Spinal cord (tissue), 10 donors: ENCODE data around the gene LRRC8C. TPM values are rescaled to one million over a fixed set of nuclear protein-coding genes. Genes with fewer than 3 reads are reported as not detected.

Source experiments
- DNase-seq, 6 donors: peaks; one replicate each; pipeline versions ENCODE4 v3.0.0 to v3.0.0-alpha.2; 2013 to 2015; ENCODE audit warnings: low spot score in 6 of 6, low read depth in 4 of 6
- H3K27ac ChIP-seq: one replicate; pipeline ENCODE4 v1.5.1; 2013; ENCODE audit warnings: low read depth, low read length, control low read depth
- H3K27me3 ChIP-seq: one replicate; pipeline ENCODE4 v1.6.1; 2013; ENCODE audit warnings: low read length; ENCODE audit not compliant: control insufficient read depth, insufficient read depth
- H3K36me3 ChIP-seq: one replicate; pipeline ENCODE4 v1.6.1; 2013; ENCODE audit warnings: low read length; ENCODE audit not compliant: control insufficient read depth, insufficient read depth
- H3K4me1 ChIP-seq: one replicate; pipeline ENCODE4 v1.6.1; 2013; ENCODE audit warnings: low read length; ENCODE audit not compliant: control insufficient read depth, insufficient read depth
- H3K4me3 ChIP-seq: one replicate; pipeline ENCODE4 v1.5.1; 2013; ENCODE audit warnings: low read depth, low read length, control low read depth
- H3K9me3 ChIP-seq: one replicate; pipeline ENCODE4 v1.6.1; 2013; ENCODE audit warnings: low read length; ENCODE audit not compliant: control insufficient read depth, insufficient read depth
- WGBS: methylation state at CpG from one replicate; pipeline ENCODE4 v1.1.5; 2013; ENCODE audit warnings: missing lambda C conversion rate; ENCODE audit not compliant: insufficient coverage; 5-methylcytosine and 5-hydroxymethylcytosine counted together
- polyA plus RNA-seq, 2 donors: library from polyadenylated mRNA; unstranded; fragments of 120-200 nt; gene quantifications; one replicate each; pipeline ENCODE4 v1.2.1, GENCODE V29; 2013; ENCODE audit not compliant: insufficient read length in 2 of 2
- total RNA-seq, 2 donors: library from RNA; depleted of rRNA in 1 of 2; stranded (reverse); fragments of 120-200 nt in 1 of 2; fragments of >200 nt in 1 of 2; gene quantifications; one replicate each; pipeline versions ENCODE4 v1.2.3 to v1.2.4, GENCODE V29; 2013 to 2014
- donor health status: healthy.

LRRC8C gene
- total and polyA plus RNA-seq, 4 donors, result 10.5 to 19.7 (median 17.1) TPM

DNA sequence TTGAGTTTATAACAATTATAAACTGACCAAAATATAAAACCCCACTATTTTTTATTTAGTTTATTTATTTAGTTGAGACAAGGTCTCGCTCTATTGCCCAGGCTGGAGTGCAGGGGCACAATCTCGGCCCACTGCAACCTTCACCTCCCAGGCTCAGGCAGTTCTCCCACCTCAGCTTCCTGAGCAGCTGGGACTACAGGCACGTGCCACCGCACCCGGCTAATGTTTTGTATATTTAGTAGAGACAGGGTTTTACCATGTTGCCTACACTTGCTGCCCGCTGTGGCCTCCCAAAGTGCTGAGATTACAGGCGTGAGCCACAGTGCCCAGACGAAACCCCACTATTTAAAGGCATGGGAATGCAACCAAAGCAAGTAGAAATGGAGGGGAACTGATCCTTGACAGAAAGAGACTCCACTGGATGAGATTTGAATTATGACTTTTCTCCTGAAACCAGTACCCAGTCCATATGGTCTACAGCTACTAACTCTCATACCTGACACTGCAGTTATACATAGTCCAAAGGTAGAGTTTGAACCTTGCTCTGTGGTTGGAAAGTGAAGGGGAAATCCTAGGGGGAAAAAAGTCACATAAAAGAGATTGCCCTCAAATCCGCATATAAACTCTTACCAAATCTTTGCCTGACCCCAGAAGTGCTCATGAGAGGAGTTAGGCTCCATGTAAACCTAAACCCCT, 11.3 kb downstream of the LRRC8C start:
- Histone ChIP-seq H3K27ac (no peak overlapping the region), H3K4me1 (no peaks in the 10 kb centered on the region), H3K36me3 (no peaks in the 10 kb centered on the region), H3K4me3 (no peak overlapping the region), H3K9me3 (peaks cover 2% of the 10 kb centered on the region), H3K27me3 (no peaks in the 10 kb centered on the region)
- WGBS, result 73% methylated on average over 5 of the region's 9 CpGs
- DNase-seq, result no peak

DNA sequence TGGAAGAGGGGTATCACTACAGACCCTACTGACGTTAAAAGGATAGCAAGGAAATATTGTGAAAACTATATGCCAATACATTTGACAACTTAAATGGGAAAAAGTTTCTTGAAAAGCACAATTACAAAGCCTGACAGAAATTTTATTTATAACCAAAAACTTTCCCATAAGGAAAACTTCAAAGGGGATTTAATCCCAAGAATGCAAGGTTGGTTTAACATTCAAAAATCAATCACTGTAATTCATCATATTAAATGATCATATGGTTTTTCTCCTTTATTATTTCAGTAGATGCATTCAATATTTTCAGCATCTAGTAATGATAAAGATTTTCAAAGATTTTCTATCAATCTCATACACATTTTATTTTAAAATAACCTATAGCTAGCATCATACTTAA, 13.3 kb downstream of the LRRC8C start:
- H3K27ac ChIP-seq, result no peak overlapping the region
- H3K36me3 ChIP-seq, result no peaks in the 10 kb centered on the region
- no CpG with 5 or more reads among the region's 1 CpG for WGBS
- peaks cover 2% of the 10 kb centered on the region for H3K9me3 ChIP-seq
- no peak overlapping the region for H3K4me3 ChIP-seq
- no peak for DNase-seq
- no peaks in the 10 kb centered on the region for H3K27me3 ChIP-seq
- no peaks in the 10 kb centered on the region for H3K4me1 ChIP-seq

DNA sequence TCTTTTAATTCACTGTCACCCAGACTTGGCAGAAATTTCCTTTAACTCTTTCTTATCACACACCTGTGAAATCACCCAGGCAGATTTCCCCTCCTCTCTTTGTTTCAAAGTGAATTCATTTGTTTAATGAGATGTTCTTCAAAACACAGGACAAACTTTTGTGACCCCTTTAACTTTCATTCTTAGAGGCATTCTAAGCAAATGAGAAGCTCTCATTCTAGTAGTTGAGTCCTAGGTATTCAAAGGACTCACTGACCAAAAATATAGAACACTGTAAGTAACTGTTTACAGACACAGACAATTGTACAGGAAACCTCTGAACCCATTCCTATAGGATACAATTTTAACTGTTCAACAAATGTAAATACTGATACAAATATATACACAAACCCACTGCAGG, 16.9 kb downstream of the LRRC8C start:
- Histone ChIP-seq H3K9me3 (peaks cover 2% of the 10 kb centered on the region), H3K27ac (no peak overlapping the region), H3K4me1 (no peaks in the 10 kb centered on the region), H3K36me3 (no peaks in the 10 kb centered on the region), H3K4me3 (no peak overlapping the region), H3K27me3 (no peaks in the 10 kb centered on the region)
- no peak for DNase-seq

DNA sequence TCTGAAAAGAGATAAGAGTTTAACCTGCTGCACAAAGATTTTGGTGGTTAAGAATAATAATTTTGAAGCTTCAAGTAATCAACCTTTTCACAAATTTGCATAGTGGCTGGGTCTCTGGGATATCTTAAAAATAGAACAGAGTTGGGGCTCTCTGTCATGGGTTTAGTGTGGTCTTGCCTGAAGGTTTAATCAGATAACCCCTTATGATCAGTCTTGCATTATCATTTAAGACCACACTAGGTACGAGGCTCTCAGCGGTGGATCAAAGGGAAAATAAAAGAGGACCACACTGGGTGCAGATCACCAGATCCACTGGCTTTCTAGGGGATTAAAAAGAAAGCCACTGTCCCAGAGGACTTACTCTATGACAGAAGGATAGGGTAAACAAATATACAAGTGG, 19.5 kb downstream of the LRRC8C start:
- DNase-seq, result no peak
- H3K4me1 ChIP-seq, result no peaks in the 10 kb centered on the region
- H3K36me3 ChIP-seq, result no peaks in the 10 kb centered on the region
- no peak overlapping the region for H3K27ac ChIP-seq
- no peaks in the 10 kb centered on the region for H3K27me3 ChIP-seq
- WGBS, result 82% methylated on average over 2 of the region's 2 CpGs
- no peak overlapping the region for H3K4me3 ChIP-seq
- H3K9me3 ChIP-seq, result no peaks in the 10 kb centered on the region

DNA sequence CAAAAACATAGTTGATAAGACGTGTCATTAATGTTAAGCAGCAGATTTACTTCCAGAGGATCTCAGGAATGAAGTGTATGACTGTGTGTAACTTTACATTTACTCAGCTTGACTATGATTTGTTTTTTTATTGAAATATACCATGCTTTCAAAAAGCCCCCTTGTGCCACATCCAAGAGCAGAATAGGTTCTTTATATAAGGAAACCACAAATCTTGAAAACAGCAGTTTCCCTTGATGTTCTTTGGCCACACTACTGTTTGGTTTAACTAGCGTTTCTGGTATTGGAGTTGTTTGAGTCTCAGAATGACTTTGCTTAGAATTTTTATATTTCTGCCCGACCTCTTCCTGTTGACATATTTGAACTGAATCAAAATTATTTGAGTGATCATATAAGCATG, 25.0 kb downstream of the LRRC8C start:
- no CpG with 5 or more reads among the region's 3 CpGs for WGBS

DNA sequence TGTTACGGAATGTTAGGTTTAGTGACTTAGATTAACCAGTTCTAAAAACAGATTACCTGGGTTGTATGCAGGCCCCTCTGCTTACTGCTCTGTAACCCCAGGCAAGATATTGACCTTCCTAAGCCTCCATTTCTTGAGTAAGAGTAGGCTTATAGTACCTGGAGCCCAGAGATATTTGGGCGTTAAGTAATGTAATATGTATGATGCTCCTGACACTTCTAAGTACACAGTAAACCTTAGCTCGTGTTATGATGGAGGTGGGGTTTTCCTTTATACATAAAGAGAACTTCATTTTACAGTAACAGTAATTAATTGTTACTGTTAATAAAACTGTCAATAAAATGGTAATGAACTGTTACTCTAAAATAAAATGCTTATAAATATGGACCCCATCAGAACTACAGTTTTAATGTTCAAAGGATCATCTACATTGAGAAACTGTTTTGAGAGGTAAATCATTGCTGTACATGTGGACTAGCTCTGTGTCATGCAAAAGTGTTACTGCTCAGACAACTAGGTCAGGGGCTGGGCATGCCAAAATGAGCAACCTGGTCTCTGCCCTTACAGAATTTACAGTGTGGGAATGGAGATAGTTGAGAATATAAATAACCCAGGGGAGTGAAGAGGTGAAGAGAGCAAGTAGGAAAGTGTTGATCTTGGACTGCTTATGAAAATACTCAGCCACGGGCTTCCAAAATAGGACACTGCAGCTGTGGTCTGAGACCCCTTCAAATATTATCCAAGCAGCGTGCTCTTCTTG, 26.6 kb downstream of the LRRC8C start:
- no peak overlapping the region for H3K27ac ChIP-seq

More for the DNA sequence above, 25.0 kb downstream of the LRRC8C start:
- no peaks in the 10 kb centered on the region for H3K9me3 ChIP-seq
- DNase-seq, result peak in 1 of 6 donors; percentile 36
- H3K4me1 ChIP-seq, result no peaks in the 10 kb centered on the region
- no peak overlapping the region for H3K4me3 ChIP-seq
- H3K27me3 ChIP-seq, result no peaks in the 10 kb centered on the region
- no peaks in the 10 kb centered on the region for H3K36me3 ChIP-seq
- no peak overlapping the region for H3K27ac ChIP-seq

DNA sequence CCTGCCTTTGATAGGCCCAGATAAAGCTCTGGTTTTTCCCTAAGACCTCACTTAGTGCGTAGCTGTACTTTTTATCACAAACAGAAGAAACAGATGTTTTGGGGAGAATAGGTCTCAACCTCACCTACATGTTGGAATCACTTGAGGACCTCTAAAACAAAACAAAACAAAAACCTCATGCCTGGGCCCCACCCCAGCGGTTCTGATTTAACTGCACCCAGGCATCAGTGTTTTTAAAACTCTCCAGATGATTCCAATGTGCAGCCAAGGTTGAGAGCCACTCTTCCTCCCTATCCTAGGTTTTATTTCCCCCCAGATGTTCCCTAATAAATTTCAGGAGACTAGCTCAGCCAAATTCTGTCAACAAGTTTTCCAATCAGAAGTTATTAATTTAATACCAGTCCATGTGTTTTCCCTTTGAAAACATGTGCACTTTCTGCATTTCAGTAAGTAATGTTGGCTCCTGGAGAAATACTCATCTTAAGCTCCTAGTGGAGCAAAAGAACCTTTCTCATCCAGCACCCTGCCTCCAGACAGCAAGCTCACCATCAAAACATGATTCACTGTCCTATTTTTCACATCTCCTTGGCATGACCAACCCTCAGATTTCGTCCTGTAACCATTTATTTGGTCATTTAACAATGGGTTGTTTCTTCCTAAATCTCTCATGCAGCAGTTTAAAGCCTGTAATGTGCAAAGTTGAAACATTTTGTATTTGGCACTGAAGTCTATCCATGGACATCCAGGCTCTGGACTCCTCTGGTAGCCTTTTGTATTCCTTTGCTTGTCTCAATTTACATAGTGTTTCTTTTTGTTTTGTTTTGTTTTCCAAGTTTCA, 27.5 kb downstream of the LRRC8C start:
- Histone ChIP-seq H3K4me1 (no peaks in the 10 kb centered on the region), H3K27me3 (no peaks in the 10 kb centered on the region), H3K4me3 (no peak overlapping the region), H3K27ac (no peak overlapping the region), H3K36me3 (no peaks in the 10 kb centered on the region), H3K9me3 (peaks cover 4% of the 10 kb centered on the region)
- DNase-seq, result no peak
- 74% methylated on average over 2 of the region's 3 CpGs for WGBS

More for the DNA sequence above, 26.6 kb downstream of the LRRC8C start:
- Histone ChIP-seq H3K27me3 (no peaks in the 10 kb centered on the region), H3K4me1 (no peaks in the 10 kb centered on the region), H3K9me3 (peaks cover 4% of the 10 kb centered on the region), H3K4me3 (no peak overlapping the region), H3K36me3 (no peaks in the 10 kb centered on the region)
- WGBS, result no CpG with 5 or more reads among the region's 5 CpGs
- DNase-seq, result peak in 1 of 6 donors; percentile 24

DNA sequence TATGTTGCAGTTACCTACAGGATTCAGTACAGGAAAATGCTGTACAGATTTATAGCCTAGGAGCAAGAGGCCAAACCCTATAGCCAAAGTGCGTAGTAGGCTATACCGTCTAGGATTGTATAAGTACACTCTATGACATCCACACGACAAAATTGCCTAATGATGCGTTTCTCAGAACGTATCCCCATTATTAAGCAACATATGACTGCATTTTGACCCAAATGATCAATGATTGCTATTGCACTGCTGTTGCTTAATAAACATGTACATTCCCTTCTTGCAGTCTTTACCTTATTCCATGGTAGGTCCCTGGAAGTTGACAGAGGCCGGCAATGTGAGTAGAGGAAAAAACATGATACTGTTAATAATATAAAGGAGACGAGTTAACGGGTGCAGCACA, 33.0 kb downstream of the LRRC8C start:
- DNase-seq, result no peak
- H3K27ac ChIP-seq, result no peak overlapping the region
- H3K27me3 ChIP-seq, result no peaks in the 10 kb centered on the region
- H3K9me3 ChIP-seq, result peaks cover 4% of the 10 kb centered on the region
- 89% methylated on average over 4 of the region's 8 CpGs for WGBS
- no peaks in the 10 kb centered on the region for H3K4me1 ChIP-seq
- no peak overlapping the region for H3K4me3 ChIP-seq
- H3K36me3 ChIP-seq, result no peaks in the 10 kb centered on the region

DNA sequence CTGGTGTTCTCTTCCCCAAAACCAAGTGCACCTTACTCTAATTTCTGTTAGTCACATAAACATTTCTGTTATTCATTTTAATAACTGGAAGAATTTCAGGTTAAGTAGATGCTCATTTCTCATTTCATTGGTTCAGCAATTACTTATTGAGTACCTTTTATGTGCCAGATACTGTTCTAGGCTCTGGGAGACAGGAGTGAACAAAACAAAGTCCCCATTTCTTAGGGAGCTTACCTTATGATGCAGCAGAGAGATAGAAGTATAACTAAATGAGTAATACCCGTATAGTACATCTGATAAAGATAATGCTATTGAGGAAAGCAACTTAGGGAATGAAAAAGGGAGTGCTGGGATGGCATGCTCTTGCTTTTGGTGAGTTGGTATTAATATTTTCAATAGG, 33.7 kb downstream of the LRRC8C start:
- no peaks in the 10 kb centered on the region for H3K36me3 ChIP-seq
- H3K4me3 ChIP-seq, result no peak overlapping the region
- peaks cover 4% of the 10 kb centered on the region for H3K9me3 ChIP-seq
- WGBS, result no CpG with 5 or more reads among the region's 1 CpG
- no peak for DNase-seq
- H3K27ac ChIP-seq, result no peak overlapping the region
- no peaks in the 10 kb centered on the region for H3K4me1 ChIP-seq
- H3K27me3 ChIP-seq, result no peaks in the 10 kb centered on the region
